Rectal smooth muscle tissue (tissue), 1 donor: ENCODE measurements around the gene UFC1.

ENCODE experiments used
- H3K27ac ChIP-seq: one replicate; pipeline ENCODE4 v1.7.0; 2013; ENCODE audit warnings: low read depth, low read length, inconsistent platforms
- H3K27me3 ChIP-seq: one replicate; pipeline ENCODE4 v1.7.0; 2013; ENCODE audit warnings: low read length; ENCODE audit not compliant: control insufficient read depth, insufficient read depth
- H3K36me3 ChIP-seq: one replicate; pipeline ENCODE4 v1.7.0; 2013; ENCODE audit warnings: low read length; ENCODE audit not compliant: control insufficient read depth, insufficient read depth
- H3K4me1 ChIP-seq: one replicate; pipeline ENCODE4 v1.7.0; 2013; ENCODE audit warnings: low read length; ENCODE audit not compliant: control insufficient read depth, insufficient read depth
- H3K4me3 ChIP-seq: one replicate; pipeline ENCODE4 v1.7.0; 2013; ENCODE audit warnings: low read length
- H3K9ac ChIP-seq: one replicate; pipeline ENCODE4 v1.7.0; 2013; ENCODE audit warnings: low read length

UFC1 gene

GRCh38 chr1:161164901-161165610 is 11.3 kb downstream of the UFC1 start:
- Histone ChIP-seq H3K27ac (peak overlapping the region; percentile 87), H3K4me3 (peak overlapping the region; percentile 83), H3K36me3 (peaks cover 11% of the 10 kb centered on the region), H3K4me1 (peaks cover 8% of the 10 kb centered on the region), H3K27me3 (no peaks in the 10 kb centered on the region), H3K9ac (no peak overlapping the region)

- Histone ChIP-seq H3K4me1 (peaks cover 5% of the 10 kb centered on the region), H3K27ac (peak within 1 kb of the TSS; percentile 87), H3K36me3 (peaks cover 20% of the 10 kb centered on the region), H3K9ac (peak within 1 kb of the TSS; percentile 72), H3K4me3 (peak within 1 kb of the TSS; percentile 95), H3K27me3 (no peaks in the 10 kb centered on the region)
Measured at GRCh38 chr1:161165742-161166668, 12.2 kb downstream of the UFC1 start, which contains the start of gene PPOX. PPOX (plus strand) TSS chr1:161166426; CDS start chr1:161166848, 422 bp downstream.

DNA sequence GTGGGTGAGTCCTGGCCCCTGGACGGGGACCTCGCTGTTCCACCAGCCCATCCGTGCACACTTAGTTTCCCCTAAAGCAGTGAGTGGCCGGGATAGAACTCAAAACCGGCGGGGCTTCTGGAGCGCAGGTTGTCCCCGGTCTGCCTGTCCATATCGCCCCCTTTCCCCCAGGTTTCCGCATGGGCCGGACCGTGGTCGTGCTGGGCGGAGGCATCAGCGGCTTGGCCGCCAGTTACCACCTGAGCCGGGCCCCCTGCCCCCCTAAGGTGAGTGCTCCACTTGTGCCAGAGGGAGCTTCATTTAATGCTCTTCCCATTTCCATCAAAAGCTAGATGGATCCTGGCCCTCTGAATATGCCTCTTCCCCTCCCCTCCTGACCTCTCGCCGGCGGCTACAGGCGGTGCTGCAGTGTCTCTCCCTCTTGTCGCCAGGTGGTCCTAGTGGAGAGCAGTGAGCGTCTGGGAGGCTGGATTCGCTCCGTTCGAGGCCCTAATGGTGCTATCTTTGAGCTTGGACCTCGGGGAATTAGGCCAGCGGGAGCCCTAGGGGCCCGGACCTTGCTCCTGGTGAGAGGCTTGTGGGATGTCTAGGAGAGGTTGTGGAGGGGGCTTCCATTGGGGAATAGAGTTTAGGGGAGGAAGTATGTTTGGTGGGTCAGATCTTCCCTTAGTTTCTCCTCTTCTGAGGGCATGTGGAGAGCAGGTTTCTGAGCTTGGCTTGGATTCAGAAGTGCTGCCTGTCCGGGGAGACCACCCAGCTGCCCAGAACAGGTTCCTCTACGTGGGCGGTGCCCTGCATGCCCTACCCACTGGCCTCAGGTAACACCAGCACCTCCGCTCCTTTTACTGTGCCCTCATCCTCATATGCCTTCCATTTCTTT is 13.1 kb downstream of the UFC1 start:
- Histone ChIP-seq H3K27me3 (no peaks in the 10 kb centered on the region), H3K4me1 (peaks cover 5% of the 10 kb centered on the region), H3K9ac (peak overlapping the region; percentile 72), H3K36me3 (peaks cover 21% of the 10 kb centered on the region), H3K4me3 (peak overlapping the region; percentile 95), H3K27ac (peak overlapping the region; percentile 65)

DNA sequence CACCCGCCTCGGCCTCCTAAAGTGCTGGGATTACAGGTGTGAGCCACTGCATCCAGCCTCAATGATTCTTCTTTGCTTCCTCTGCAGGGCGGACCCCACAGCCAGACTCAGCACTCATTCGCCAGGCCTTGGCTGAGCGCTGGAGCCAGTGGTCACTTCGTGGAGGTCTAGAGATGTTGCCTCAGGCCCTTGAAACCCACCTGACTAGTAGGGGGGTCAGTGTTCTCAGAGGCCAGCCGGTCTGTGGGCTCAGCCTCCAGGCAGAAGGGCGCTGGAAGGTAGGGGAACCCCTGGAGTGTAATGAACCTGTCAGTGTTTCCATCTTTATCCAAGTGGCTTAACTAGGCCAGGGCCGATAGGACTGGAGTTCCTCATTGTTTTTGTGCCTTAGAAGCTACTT is 15.1 kb downstream of the UFC1 start:
- no peak overlapping the region for H3K27ac ChIP-seq
- H3K4me3 ChIP-seq, result no peak overlapping the region
- H3K27me3 ChIP-seq, result no peaks in the 10 kb centered on the region
- no peak overlapping the region for H3K9ac ChIP-seq
- peaks cover 18% of the 10 kb centered on the region for H3K36me3 ChIP-seq
- peaks cover 5% of the 10 kb centered on the region for H3K4me1 ChIP-seq

DNA sequence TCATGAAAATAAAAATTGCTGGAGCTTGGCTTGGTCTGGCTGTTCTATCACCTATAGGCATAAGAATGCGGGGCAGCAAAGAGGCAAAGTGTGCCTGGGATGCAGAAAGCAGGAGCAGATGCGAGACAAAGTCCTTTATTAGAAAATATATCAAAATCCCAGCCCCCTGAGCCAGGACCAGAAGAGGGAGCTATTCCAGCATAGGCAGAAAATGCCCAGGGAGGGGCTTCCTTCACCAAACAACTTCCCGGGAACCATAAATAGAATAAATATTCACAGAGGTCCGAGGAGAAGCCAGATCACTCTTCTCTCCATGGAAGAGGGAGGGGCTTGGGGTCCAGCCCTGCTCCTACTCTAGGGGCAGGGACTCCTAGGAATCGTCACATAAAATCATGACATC is 17.4 kb downstream of the UFC1 start:
- H3K4me3 ChIP-seq, result no peak overlapping the region
- H3K36me3 ChIP-seq, result peaks cover 32% of the 10 kb centered on the region
- H3K9ac ChIP-seq, result no peak overlapping the region
- no peak overlapping the region for H3K27ac ChIP-seq
- no peaks in the 10 kb centered on the region for H3K27me3 ChIP-seq
- H3K4me1 ChIP-seq, result peaks cover 5% of the 10 kb centered on the region

- Histone ChIP-seq H3K9ac (no peak overlapping the region), H3K36me3 (peaks cover 32% of the 10 kb centered on the region), H3K27ac (no peak overlapping the region), H3K4me3 (no peak overlapping the region), H3K27me3 (no peaks in the 10 kb centered on the region), H3K4me1 (peaks cover 10% of the 10 kb centered on the region)
Measured at GRCh38 chr1:161171696-161172095, 17.9 kb downstream of the UFC1 start.

DNA sequence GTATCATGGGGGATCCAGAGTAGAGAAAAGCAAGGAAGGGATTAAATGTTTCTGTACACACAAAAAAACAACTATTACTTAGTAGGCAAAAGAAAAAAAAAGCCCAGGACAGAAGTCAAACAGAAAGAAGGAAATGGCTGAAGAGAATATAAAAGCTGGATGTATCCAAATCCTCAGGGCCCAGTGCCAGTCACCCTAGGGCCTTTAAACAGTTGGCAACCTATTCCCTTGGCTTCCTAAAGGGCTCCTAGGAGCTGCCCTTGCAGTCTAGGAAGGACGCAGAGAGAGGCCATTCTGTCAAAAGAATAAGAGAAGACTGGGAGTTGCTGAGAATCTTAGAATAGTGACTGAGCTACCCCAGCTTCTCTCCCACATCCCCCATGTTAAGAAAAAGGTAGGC is 18.6 kb downstream of the UFC1 start:
- Histone ChIP-seq H3K36me3 (peaks cover 32% of the 10 kb centered on the region), H3K4me1 (peaks cover 5% of the 10 kb centered on the region)

GRCh38 chr1:161172776-161173376 is 19.1 kb downstream of the UFC1 start:
- H3K36me3 ChIP-seq, result peaks cover 32% of the 10 kb centered on the region
- H3K27ac ChIP-seq, result no peak overlapping the region

More for the DNA sequence above, 18.6 kb downstream of the UFC1 start:
- Histone ChIP-seq H3K4me3 (no peak overlapping the region), H3K27ac (no peak overlapping the region), H3K27me3 (no peaks in the 10 kb centered on the region), H3K9ac (no peak overlapping the region)

GRCh38 chr1:161173711-161174110 is 19.9 kb downstream of the UFC1 start:
- H3K4me1 ChIP-seq, result peaks cover 9% of the 10 kb centered on the region
- peaks cover 32% of the 10 kb centered on the region for H3K36me3 ChIP-seq
- no peak overlapping the region for H3K9ac ChIP-seq
- no peak overlapping the region for H3K27ac ChIP-seq
- no peak overlapping the region for H3K4me3 ChIP-seq
- no peaks in the 10 kb centered on the region for H3K27me3 ChIP-seq

More at GRCh38 chr1:161172776-161173376, 19.1 kb downstream of the UFC1 start:
- no peak overlapping the region for H3K4me3 ChIP-seq
- H3K27me3 ChIP-seq, result no peaks in the 10 kb centered on the region
- H3K9ac ChIP-seq, result no peak overlapping the region
- H3K4me1 ChIP-seq, result peaks cover 8% of the 10 kb centered on the region

GRCh38 chr1:161174911-161175310 is 21.1 kb downstream of the UFC1 start:
- Histone ChIP-seq H3K9ac (no peak overlapping the region), H3K27me3 (no peaks in the 10 kb centered on the region), H3K4me3 (no peak overlapping the region), H3K27ac (no peak overlapping the region), H3K4me1 (peaks cover 9% of the 10 kb centered on the region), H3K36me3 (peaks cover 27% of the 10 kb centered on the region)

DNA sequence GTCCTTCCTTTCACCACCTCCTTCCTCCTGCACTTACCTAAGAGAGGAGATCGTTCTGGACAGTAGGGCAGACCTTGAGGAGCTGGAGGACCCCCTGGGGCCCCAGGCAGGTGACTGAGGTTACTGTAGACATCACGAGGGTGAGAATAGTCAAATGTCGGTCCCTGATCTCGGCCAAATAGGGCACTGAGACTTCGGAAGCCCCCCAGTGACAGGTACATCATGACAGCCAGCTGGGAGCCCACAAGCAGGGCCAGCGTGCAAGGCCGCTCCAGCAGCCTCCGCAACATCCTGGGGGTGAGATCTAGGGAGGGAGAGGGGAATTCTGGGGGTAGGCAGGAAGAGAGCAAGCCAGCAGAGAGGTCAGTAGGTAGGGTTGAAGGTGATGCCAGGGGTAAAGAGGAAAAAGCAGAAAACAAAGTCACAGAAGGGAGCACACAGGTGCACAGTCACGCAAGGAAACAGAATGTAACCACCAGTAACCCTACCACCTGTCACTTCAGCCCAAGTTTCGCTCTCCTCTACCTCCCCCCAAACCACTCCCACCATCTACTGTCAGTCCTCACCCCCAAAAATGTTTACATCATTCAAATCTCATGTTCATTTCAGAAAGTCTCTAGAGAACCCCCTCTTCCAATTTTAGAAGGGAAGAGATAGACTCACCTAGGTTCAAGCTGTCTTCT is 22.1 kb downstream of the UFC1 start:
- H3K36me3 ChIP-seq, result peaks cover 19% of the 10 kb centered on the region
- H3K27me3 ChIP-seq, result no peaks in the 10 kb centered on the region
- no peak overlapping the region for H3K27ac ChIP-seq
- no peak overlapping the region for H3K9ac ChIP-seq
- H3K4me3 ChIP-seq, result peak overlapping the region; percentile 98
- peaks cover 9% of the 10 kb centered on the region for H3K4me1 ChIP-seq
